Stimulated activated CD4-positive, alpha-beta T cell treated with anti-CD3 and anti-CD28 coated beads, TNF-alpha, amount 100 ng/mL, for 1 hour (primary cell): ENCODE data around the gene KCTD19.
A peak's percentile ranks its signal among the peaks of the same experiment; 100 is the strongest.

Experiments
- DNase-seq, 3 donors: peaks; one replicate each; pipeline ENCODE4 v3.0.0-alpha.2; 2020; ENCODE audit warnings: low read depth in 3 of 3, low spot score in 1 of 3

KCTD19 gene

DNA sequence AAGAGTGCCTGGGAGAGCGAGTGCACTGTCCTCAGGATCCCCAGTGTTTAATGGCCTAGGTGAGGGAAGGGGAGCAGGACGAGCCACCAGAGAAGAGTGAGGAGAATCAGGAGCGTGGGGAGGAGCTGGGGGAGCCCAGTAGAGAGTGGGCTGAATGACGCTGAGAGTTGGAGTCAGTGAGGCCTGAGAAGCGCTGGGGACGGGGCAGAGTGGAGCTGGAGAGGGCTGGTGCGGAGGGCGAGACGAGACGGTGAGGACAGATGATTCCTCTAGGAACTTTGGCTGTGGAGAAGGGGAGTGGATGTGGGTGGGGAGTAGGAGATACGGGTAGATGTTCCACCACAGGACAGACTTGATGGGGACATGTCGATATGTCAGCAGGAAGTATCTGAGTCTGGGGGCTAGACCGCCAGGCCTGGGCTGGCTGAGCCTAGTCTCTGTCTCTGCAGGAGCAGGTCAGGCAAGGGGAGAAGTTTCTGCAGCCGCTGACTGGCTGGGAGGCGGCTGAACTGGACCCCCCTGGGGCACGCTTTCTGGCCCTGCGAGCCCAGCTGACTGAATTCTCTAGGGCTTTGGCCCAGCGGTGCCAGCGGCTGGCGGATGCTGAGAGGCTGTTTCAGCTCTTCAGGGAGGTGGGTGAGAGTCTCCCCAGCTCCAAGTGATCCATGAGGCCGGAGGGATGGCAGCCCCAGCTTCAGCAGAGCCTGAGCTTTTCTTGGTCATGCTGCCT, 42.5 kb downstream of the KCTD19 start:
- no peak for DNase-seq

DNA sequence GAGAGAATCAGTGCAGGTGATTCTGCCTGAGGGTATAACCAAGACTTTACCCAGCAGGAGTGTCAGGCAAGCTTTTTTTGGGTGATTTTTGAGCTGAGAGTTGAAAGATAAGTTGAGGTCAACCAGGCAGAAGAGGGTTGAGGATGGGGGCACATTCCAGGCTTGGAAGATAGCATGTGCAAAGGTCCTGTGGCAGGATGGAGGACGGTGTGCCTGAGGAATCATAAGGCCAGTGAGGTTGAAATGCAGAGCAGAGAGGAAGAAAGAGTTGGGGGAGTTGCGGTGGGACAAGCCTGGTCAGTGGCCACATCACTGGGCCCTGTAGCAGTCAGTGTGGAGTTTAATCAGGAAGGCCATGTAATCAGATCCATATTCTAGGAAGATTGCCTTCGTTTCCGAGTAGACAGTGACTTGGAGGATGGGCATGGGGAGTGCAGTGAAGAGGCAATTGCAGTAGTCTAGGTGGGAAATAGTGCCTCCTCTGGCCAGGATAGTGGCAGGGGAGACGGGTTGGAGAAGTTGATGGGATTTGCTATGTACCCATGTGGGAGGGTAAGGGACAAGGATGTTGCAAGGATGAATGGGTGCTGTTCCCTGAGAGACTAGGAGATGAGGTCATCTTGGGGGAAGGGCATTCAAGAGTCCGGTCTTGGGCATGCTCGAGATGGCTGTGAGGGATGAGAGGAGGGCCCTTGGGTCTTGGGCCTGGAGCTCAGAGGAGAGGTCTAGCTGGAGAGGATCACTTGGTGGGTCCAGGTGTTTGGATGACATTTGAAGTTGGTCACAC, 43.3 kb downstream of the KCTD19 start:
- DNase-seq = no peak

DNA sequence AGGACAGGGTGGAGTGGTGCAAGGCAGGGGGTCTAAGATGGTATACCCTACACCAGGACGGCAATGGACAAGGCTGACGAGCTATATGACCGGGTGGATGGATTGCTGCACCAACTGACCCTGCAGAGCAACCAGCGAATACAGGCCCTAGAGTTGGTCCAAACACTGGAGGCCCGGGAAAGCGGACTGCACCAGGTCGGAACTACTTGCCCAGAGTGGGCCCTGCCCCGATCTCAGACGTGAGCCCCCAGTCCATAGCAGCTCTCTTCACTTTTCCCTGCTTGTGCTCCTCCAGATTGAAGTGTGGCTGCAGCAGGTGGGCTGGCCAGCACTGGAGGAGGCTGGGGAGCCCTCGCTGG, 44.1 kb downstream of the KCTD19 start:
- no peak for DNase-seq

DNA sequence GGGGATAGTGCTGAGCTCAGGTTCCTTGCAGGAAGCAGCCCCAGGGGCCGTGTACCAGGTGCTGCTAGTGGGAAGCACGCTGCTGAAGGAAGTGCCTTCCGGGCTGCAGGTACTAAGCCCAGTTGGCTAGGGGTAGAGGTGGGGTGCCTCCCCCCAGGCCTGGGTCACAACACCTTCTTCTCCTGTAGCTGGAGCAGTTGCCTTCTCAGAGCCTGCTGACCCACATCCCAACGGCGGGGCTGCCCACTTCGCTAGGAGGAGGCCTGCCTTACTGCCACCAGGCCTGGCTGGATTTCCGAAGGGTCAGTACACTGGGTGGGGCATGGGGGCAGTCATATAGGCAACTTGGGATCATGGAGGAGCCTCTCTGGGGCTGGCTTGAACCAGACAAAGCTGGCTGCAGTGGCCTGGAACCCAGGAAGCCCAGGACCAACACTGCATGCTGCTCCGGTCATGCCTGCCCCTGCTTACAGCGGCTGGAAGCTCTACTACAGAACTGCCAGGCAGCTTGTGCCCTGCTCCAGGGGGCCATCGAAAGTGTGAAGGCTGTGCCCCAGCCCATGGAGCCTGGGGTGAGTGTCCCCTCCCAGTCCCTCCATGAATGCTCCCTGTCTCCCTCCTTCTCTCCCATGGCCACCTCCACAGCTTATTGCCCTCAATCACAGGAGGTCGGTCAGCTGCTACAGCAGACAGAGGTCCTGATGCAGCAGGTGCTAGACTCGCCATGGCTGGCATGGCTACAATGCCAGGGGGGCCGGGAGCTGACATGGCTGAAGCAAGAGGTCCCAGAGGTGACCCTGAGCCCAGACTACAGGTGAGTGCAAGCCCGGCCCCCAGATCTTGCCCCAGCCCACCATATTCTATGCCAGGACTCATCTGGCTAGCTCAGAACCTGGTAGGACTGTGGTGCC, 44.8 kb downstream of the KCTD19 start:
- DNase-seq = no peak

DNA sequence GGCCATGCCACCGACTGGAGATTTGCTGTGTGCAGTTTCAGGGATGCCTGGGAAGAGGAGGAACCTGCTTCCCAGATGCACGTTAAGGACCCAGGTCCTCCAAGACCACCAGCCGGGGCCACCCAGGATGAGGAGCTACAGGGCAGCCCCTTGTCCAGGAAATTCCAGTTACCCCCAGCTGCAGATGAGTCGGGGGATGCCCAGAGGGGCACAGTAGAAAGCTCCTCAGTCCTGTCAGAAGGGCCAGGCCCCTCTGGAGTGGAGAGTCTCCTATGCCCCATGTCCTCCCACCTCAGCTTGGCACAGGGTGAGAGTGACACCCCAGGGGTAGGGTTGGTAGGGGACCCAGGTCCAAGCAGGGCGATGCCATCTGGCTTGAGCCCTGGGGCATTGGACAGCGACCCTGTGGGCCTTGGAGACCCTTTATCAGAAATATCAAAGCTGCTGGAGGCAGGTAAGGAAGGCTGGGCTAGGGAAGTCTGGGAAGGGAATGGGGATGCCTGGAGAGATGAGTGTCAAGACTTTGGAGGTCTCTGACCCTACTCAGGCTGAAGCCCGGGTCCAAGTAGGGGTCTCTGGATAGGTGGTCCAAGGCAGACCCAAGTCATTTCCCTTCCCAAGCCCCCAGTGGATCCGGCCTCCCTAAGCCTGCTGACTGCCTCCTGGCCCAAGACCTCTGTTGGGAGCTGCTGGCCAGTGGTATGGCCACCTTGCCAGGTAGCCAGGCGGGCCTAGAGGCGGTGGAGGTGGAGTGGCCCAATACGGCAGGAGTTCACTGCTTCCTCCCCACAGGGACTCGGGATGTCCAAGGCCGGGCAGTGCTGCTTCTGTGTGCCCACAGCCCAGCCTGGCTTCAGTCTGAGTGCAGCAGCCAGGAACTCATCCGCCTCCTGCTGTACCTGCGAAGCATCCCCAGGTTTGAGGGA, 46.2 kb downstream of the KCTD19 start:
- DNase-seq = no peak

DNA sequence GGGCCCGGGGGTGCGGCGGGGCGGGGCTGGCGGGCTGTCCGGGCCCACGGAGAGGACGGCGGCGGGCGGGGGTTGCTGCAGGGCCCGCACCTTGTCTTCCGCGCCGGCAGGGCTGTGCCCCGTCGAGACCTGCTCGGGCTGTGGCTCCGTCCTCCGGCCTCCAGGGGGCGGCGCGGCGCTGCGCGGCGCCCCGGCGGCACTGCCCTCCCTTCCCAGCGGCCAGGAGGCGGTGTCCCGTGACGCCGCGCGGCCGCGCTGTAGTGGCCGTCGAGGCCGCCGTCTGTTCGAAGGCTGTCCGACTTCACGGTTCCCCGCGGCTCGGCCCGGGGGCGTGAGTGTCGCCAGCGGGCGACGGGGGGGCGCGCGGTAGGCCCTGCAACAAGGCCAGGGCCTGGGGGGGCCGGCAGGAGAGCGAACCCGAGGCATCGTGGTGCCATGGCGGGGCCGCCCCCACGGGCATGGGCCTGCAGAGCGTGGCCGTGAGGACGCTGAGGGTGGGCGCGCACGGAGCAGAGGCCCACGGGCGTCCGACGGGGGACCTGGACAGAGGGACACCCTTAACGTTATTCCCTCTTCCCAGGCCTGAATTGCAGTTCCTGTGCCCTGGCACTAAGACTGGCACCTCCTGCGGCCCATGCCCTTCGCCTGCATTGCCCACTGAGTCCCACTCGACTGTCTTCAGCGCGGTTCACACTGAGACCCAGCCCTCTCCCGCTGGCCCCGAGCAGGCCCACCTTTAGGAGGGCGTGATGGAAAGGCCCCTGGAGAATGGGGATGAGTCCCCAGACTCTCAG, 47.0 kb downstream of the KCTD19 start, which contains the start of gene PLEKHG4:
TSS of gene PLEKHG4 (plus strand) at position 237 of the 794 bp plus-strand sequence. CDS start at position 750, 513 bp downstream.
- peak; percentile 47 to 73 (median 68) for DNase-seq

DNA sequence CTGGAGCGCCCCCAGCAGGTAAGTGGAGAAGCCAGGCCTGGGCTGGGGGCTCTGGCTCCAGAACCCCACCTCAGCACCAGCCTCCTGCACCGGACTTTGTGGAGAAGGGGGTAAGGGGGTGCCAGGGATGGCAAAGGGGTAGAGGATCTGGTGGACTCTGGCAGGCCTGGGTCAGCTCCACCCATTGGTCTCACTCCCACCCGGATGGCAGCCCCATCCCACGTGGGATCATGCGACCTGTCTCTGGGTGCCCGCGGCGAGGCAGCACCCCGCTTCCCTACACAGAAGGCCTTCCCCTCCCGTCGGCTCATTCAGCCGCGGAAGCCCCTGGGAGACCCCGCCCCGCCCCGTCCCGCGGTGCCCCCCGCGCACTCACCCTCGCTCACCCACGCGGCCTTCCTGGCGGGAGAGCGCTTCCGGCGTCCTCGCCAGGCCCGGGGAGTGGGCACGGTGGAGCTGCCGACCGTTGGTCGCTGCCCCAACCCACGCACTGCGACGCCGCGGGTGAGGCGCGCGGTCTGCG, 47.7 kb downstream of the KCTD19 start:
- DNase-seq = peak in 2 of 3 donors; percentile 3 to 37

DNA sequence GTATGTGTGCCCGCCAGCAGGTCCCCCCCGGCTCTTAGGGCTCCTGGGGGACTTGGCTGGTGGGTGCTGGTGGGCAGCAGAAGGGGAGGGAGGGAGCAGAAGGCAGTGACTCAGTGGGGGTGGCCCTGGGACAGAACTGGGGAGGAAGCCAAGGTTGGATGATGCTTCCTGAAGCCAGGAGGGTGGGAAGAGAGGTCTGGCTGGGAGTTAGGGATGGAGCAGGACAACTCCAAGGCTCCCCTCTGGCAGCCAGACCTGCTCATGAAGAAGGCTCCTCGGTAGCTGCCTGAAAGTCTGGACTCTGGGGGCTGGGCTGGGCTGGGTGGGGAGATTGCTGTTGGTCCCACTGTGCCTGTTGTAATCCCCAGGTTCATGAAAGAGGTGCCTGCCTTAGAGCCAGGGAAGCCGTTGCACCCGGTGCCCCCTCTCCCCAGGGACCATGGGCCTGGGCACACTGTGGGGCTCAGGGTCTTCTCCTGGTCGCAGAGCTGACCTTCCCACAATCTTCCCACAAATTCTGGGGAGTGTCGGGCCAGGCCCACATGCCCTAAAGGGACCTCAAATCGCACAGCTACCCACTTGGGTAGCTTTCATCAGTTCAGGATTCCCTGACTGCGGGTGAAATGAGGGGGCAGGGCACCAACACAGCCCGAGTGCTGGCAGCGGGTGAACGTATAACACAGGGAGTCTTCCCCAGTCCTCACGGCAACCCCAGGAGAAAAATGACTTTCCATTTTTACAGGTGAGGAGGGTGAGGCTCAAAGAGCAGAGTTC, 48.4 kb downstream of the KCTD19 start:
- no peak for DNase-seq

DNA sequence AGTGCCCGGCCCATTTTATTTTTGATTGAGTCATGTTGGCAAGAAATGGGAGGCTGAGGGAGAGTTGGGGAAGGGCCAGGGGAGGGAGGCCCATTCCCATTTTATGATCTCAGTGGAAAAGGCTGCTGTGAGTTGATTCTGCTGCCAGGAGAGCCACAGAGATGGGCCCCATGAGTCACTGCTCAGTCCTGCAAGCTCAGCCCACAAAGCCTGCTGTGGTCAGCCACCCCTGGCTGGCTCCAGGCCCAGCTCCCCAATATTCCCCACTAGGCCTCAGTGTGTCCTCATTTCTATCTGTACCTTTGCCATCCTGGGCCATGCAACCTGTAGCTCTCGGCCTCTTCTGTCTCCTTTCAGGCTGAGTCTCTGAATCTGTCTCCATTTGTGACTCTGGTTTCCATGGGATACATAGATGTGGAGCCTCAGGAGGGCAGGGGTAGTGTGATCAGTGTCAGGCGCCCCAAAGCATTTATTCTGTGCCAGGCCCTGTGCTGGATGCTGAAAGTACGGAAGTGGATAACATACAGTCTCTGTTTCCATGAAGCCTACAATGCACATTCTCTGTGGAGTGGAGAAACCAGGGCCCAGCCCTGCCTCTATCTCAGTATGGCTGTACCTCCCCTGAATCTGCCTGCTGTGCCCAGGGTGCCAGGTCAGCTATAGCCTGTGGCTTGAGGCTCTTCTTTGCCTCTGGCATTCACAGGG, 49.1 kb downstream of the KCTD19 start:
- DNase-seq = no peak

DNA sequence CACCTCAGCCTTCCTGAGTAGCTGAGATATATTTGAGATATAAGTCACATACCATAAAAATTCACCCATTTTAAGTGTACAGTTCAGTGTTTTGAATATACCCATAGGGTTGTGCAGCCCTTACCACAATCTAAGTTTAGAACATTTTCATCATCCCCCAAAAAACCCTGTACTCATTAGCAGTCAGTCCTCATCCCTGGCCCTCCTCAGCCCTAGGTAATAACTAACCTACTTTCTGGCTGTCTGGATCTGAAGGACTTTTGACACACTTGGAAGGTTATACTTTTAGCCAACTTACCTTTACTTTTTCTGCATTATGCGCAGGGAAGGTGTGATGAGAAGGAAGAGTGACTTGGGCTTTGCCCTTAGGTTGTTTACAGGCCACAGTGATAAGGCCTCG, 51.2 kb downstream of the KCTD19 start:
- no peak for DNase-seq

DNA sequence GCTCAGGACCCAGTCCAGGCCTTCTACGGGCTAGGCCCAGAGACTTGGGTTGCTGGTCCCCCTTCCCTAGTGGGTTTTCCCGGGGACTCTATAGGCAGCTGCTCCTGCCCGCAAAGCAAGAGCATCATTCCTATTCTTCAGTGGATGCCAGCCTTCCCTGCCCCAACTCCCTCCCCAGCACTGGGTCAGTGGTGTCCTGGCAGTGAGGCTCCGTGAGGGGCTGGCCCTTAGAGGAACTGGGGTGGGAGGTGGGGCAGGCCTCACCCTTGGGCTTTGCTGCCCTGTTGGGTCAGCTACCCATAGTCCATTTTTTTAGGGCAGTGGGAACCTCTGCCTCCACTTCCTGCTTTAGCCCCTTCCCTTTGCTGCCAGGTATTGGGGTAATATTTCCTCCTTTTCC, 55.1 kb downstream of the KCTD19 start:
- DNase-seq = no peak

DNA sequence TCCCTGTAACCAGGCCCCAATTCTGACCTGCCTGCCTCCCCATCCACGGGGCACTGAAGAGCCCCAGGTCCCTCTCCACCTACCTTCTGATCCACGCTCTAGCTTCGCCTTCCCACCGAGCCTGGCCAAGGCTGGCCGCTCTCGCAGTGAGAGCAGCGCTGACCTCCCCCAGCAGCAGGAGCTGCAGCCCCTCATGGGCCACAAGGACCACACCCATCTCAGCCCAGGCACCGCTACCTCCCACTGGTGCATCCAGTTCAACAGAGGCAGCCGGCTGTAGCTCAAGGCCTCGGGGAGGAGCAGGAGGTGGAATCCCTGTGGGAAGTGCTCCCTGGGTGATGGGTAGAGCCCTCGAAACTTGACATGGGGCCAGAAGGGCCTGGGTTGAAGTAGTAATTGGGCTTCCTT, 55.6 kb downstream of the KCTD19 start:
- no peak for DNase-seq

DNA sequence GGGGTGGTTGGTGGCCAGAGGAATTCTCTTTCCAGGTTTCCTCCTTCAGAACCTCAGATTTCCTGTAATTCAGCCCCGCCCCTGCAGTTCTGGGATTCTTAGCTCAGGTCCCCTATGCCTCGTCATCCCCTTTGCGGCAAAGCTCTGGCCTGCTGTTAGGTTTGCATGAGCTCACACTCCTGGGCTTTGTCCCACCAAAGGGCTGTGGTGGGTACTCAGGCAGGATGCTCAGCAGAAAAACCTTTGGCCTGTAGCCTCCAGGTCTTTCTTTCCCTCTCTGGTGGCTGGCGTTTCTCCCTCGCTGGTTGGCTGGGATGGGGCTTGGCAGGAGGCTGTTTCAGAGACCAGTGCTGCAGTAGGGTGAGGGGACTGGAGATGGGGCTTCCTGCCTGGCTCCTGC, 56.8 kb downstream of the KCTD19 start:
- no peak for DNase-seq

DNA sequence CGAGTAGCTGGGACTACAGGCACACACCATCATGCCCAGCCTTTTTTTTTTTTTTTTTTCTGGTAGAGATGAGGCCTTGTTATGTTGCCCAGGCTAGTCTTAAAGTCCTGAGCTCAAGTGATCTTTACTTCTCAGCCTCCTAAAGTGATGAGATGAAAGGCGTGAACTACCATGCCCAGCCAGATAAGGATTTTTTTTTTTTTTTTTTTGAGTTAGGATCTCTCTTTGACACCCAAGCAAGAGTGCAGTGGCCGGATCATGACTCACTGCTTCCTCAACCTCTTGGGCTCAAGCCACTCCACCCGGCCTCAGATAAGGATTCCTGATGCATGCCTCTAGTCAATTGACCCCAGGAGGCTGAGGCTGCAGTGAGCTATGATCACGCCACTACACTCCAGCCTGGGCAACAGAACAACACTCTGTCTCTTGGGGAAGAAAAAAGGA, 58.4 kb downstream of the KCTD19 start:
- no peak for DNase-seq

DNA sequence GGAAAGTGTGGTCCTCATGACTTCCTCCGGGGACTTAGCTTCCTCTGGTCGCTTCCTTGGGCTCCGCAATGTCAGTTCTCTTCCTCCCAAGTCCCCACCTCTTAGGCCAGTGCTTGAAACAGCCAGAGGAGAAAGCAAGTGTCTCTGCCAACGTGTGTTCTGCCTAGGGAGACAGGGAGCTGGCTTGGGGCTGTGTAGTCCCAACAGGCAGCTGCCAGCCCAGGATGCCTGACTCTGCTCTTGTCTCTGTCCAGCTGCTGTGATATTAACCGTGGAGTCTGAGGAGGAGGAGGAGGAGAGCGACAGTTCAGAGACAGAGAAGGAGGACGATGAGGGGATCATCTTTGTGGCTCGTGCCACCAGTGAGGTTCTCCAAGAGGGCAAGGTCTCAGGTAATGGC, 60.7 kb downstream of the KCTD19 start:
- no peak for DNase-seq

DNA sequence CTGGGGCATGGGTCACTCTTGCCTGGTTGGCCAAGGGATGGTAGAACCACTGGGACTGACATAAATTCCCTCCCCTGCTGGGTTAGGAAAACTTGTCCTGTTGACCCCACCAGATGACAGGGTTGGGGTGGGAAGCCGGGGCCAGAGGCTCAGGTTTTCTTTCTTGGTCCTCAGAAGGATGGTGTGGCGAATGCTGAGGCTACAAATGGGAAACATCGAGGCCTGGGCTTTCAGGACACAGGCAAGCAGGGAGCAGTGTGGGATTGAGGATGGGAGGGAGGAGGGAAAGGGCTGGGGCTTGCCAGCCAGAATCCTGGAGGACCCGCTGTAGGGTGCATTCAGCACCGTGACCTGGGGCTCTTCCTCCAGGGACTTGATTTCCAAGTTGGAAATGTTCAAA, 61.7 kb downstream of the KCTD19 start:
- no peak for DNase-seq

DNA sequence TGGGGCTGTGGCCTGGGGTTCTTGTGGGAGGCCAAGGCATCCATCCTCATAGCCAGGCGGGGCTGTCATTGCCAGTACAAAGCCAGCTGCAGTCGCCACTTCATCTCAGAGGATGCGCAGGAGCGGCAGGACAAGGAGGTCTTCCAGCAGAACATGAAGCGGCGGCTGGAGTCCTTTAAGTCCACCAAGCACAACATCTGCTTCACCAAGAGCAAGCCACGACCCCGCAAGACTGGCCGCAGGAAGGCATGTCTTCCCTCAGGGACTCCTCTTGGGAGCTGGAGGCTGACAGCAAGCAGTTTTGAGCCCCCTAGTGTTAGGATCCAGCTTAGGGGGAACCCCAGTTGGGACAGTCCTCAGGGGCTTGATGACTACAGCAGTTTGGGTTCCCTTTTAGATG, 62.3 kb downstream of the KCTD19 start:
- no peak for DNase-seq

DNA sequence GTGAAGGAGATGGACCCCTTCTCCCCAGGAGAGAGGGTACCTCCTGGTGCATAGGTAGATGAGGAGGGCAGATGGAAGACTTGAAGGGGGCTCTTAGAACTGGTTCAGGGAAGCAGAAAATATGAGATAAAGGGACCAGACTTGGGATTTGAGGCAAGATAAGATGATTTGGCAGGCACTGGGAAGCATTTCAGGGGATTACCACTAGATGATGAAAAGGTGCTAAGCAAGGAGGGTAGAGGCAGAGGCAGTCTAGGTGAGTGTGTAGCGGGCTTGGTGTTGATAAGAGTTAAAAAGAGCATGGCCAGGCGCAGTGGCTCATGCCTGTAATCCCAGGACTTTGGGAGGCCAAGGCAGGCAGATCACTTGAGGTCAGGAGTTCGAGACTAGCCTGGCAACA, 63.3 kb downstream of the KCTD19 start:
- DNase-seq = no peak
